Muscle of arm (tissue), 12 donors: ENCODE data around the gene LENG1. TPM values are rescaled to one million over a fixed set of nuclear protein-coding genes. Genes with fewer than 3 reads are reported as not detected.

Experiments used
- DNase-seq: peaks from one replicate; pipeline ENCODE4 v3.0.0-alpha.2; 2013
- polyA plus RNA-seq, 12 donors: library from polyadenylated mRNA; unstranded; fragments of 120-200 nt; gene quantifications; one replicate each; pipeline ENCODE4 v1.2.1, GENCODE V29; 2013; ENCODE audit not compliant: insufficient read length in 12 of 12

Gene LENG1
- polyA plus RNA-seq, 12 donors: 6.1 to 11.9 (median 7.3) TPM; not detected in 1

DNA sequence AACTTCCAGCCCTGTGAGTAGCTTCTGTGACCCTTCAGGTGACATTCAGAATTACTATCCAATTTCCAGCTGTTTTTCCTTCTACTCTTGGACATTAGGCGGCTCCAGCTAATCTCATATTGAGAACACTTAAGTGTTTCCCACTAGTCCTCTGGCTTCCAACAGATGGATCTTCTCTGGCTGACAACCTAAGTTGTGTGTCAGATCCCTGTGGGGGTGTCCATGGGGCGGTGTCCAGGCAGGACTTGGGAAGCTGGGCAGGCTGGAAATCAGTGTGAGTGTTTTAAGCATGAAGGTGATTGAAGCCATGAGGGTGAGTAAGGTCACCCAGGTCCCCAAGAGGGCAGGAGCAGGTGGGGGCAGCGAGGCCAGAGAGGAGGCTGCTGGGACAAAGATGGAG, 11.8 kb downstream of the LENG1 start:
- DNase-seq: no peak

DNA sequence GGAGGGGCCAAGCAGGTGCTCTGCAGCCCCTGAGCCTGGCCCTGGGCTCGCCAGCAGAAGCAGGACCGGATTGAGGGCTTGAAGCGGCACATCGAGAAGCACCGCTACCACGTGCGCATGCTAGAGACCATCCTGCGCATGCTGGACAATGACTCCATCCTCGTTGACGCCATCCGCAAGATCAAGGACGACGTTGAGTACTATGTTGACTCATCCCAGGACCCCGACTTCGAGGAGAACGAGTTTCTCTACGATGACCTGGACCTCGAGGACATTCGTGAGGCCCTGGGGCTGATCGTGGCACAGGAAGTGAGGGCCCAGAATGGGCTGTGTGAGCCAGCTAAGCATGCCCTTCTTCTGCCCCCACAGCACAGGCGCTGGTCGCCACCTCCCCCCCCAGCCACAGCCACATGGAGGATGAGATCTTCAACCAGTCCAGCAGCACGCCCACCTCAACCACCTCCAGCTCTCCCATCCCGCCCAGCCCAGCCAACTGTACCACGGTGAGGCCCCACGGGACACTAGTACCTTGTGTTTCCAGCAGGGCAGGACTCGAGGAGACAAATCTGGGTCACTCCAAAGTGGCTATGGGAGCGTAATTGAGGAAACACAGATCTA, 13.9 kb downstream of the LENG1 start:
- DNase-seq: no peak

DNA sequence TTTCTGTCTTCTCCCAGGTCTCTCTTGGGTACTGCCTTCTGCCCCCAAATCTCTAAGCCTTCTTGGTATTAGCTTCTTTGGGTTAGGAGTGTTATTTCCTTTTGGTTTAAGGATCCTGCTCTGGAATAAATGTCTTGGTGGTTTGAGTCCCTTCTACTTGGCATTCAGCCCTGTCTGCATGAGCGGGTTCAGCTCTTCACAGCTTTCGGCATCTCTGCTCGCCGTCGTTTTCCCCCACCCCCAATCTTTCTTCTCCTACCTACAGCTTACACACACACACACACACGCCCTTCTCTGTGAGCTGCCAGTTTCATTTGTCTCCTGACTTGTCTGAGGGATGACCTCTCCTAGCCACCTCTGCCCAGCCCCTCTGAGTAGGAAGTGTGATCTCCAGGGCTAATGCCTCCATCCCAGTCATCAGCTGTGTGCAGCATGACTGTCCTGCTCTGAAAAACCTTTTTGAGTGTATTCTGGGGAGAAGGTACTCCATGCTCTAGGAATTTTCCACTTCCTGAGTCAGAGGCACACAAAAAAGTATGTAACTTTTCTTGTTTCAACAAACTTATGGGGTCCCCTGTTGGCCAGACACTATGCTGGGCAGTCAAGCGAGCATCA, 17.2 kb downstream of the LENG1 start:
- DNase-seq: no peak

DNA sequence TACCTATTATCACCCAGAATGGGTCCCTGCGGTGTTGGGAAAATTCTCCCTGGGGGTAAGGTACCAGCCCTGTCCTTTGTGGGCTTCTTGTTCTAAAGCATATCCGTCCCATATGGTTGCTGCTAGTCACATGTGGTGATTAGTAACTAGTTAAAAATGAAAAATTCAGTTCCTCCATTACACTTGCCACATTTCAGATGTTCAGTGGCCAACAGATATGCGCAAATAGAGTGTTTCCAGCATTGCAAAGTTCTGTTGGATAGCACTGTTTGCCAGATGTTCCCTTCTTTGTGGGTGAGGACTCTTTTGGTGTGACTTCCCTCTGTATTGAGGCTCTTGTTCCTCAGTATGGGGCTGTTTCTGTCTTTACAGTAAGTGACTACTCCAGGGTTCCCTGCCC, 18.2 kb downstream of the LENG1 start:
- DNase-seq: no peak

DNA sequence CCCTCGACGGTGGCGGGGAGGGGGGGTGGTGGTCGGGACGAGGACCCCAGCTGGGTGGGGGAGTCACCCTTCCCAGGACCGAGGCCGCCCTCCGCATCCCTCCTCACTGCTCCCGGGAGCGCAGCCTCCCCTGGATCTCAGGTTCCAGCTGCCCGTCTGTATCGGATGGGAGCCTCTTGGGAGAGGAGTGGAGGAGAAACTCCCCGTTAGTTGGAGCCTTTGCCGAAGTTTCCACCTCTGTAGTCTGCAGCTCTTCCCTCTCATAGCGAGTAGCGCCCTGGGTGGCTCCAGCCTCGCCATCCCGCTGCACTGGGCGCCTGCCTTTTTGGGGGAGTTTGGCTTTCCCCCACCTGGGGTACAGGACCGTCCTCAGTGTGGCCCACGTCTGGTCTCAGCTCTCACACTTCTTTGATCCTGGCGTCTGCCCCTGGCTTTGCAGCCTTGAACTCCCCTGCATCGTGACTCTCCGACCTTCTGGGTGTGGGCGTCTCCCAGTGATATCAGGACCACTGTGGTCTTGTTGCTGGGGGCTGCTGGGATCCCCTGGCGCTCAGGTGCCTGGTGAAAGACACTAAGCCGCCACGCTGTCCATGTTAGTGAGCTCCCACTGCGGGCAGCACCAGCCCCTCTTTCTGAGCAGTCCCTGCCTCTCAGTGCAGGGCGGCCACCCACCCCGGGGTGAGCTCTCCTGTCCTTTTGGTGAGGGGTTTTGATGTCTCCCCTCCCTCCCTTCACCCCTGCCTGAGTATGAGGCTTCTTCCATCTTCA, 20.8 kb downstream of the LENG1 start:
- no peak for DNase-seq

DNA sequence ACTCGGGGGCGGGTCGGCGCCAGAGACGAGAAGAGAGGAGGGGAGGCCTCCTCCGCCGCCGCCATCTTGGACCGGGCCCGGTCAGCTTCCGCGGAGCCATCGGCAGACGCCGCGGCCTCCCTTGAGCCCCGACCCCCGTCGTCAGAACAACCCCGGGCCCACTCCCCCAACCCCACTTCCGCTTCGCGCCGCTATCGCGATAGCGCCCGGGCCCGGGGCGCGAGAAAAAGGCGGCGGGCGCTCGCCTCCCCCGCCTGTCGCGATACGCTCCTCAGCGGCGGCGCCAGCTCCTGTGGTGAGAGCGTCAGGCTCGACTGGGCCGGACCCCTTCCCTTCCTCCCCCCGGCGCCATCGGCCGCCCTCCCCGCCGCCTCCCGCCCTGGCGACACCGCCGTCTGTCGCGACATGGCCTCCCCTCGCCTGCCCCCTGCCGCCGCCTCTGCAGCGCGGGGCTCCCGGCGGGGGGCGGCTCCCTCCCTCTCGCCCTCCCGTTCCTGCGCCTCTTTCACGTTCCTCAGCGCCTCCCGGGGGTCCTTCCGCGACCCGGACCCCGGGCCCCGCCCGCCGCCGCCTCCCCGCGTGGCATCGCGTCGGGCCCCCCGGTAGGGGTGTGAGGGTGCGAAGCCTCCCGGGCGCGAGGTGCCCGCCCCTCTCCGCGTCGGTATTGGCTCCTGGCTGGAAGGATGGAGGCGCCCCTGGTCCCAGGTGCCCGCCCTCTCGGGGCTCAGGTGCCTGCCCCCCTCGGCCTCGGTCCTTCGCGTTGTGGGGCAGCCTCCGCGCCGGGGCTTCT, 21.6 kb downstream of the LENG1 start, which contains the start of gene CNOT3:
CNOT3 (plus strand) TSS at position 64 of the 790 bp plus-strand sequence. CDS start 5,217 bp downstream, outside the sequence.
- DNase-seq: no peak

DNA sequence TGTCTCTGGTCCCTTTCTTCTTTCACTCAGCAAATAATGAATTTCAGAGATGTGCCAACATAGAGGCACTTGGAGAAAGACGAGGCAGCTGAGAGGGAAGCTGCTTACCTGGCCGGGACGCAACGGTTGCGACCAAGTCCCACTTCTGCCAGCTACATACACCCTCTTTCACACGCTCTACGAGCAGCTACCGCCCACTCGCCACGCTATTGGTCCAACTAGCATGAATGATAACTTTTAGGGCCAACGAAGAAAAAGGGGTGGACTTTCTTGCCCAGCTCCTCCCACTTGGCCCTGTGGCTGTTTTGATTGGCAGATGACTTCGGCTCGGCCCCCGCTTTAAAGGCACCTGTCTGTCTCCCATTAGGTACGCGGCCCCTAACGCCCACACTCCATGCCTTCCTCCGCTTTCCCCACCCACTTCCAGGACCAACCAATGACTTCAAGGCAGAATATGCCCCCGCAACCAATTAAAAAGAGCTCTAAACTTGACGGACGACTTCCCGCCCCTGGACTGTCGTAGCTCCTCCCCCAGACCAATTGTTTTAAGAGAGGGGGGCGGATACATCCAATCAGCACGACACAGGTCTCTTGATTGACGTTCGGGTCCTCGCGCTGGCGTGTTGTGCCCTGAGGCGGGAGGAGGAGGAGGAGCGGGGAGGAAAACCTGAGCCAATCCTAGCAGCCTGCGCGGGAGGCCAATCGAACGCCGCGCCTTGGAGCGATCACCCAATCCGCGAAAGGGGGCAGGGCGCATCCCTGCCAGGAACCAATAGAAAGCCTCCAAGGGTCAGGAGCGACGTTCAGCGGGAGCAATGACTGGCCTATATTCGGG, 22.4 kb downstream of the LENG1 start:
- DNase-seq: peak; percentile 100

DNA sequence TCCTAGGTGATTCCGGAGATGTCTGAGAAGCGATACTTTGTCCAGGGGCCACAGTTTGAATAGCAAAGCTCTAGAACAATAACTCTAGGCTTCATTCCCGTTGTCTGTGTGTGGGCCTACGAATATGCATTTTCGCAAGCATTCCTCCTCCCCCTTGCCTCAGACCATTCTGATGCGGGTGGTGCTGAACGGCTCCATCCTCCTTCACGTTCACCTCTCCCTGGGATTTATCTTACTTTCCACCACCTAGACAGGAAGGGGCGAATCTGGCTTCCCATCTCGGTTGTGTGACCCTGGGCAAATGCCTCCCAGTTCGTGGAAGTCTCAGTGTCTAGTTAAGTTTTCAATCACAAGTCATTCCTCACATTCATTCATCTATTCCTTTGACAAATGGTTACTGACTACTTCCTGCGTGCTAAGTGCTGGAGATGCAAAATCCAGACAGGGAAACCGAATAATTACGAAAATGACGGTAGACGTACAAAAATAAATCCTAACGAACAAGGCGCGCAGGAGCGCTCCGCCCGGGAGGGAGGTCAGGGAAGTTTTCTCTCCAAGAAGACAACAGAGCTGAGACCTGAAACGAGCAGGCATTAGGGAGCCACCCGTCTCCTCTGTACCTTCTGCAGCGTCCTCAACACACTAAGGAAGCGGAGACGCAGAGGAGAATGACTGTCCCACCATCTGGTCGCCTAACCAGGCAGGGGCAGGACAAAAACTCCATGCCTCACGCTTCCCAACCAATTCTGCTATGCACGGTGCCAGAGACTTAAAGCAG, 23.2 kb downstream of the LENG1 start:
- DNase-seq: no peak

DNA sequence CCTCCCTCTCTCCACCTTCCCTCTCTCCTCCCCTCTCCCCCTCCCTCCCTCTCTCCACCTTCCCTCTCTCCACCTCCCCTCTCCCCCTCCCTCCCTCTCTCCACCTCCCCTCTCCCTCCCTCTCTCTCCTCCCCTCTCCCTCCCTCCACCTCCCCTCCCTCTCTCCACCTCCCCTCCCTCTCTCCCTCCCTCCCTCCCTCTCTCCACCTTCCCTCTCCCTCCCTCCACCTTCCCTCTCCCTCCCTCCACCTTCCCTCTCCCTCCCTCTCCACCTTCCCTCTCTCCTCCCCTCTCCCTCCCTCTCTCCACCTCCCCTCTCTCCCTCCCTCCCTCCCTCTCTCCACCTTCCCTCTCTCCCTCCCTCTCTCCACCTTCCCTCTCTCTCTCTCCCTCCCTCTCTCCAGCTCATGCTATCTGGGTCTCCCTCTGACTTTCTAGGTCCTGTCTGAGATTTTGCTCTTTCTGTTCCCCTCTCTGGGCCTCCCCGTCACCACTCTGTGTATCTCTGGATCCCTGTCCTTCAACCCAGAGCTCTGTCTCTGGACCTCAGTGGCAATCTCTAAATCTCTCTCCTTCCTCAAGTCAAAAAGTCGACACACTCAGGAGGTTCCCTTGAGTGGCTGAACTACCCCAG, 25.4 kb downstream of the LENG1 start:
- no peak for DNase-seq

DNA sequence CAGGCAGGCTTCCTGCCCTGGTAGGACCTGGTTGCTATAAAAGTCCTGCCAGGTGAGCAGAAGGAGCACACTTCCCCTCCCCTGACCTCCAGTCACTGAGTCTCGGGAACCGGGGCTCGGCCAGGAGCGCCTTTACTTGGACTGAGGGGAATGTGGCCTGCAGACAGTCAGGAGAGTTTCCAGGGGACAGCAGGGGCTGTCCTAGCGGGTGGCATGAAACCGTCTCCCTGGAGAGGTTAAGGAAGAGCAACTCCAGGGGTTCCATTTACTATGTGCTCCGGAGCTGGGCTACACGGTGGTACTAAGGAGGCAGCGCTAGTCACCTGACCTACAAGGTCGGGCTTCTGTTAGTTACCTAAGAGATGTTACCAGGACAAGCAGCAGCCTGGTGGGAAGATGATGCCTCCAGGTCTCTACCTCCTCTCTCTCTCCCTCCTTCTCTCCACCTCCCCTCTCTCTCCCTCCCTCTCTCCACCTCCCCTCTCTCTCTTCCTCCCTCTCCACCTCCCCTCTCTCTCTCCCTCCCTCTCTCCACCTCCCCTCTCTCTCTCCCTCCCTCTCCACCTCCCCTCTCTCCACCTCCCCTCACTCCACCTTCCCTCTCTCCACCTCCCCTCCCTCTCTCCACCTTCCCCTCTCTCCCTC, 26.1 kb downstream of the LENG1 start:
- peak; percentile 45 for DNase-seq

DNA sequence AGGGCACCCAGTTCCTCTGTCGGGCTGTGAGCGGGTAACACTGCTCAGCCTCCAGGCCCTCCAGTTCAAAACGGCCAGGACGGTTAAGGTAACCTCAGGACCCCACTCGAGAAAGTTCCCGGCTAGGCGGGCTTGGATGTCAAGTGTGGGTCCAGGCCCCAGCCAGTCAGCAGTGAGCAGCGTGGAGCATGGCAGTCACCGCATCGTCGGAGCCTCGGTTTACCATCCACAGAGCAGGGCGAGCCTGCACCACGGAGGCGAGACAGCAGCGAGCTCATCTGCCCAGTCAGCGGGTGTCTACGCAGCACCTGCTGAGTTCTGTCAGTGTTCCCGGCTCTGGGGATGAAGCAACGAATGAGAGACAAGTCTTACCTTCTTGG, 29.9 kb downstream of the LENG1 start:
- no peak for DNase-seq

DNA sequence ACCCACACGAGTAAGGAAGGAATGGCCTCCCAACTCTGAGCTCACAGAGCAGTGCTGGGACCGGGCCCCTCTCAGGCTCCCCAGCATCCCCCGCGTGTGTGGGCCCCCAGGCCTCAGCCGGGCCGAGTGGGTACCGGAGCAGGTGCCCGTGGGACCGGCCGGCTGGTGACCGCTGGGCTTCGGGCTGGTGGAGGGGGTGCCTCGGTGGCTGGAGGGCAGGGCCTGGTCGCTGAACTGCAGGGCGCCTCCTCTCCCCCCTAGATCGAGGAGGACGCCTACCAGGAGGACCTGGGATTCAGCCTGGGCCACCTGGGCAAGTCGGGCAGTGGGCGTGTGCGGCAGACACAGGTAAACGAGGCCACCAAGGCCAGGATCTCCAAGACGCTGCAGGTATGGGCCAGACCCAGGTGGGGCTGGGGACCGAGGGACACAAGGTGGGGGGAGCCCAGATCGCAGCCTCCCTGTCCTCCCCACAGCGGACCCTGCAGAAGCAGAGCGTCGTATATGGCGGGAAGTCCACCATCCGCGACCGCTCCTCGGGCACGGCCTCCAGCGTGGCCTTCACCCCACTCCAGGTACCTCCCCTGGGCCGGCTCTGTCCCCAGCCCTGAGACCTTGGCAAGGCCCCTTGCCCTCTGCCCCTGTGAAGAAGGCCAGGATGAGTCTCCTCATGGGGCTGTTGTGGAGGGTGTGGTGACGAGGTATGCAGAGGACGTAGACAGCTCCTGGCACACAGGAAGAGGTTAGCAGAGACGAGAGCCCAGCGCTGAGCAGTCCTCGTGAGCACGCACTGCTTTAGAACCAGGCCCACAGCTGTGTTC, 30.5 kb downstream of the LENG1 start:
- DNase-seq: no peak

DNA sequence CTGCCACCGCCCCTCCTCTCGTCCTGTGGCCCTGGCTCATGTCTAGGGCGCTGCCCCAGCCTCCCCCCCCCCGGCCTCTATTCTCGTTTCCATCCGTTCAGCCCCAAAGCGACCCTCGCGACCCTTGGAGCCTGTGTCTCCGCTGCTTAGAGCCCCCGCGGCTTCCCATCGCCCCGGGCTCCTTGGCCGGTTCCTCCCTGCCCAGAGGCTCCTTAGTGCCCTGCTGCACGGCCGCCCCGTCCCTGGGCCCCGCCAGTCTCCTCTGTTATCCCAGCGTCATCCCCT, 31.1 kb downstream of the LENG1 start:
- DNase-seq: no peak

DNA sequence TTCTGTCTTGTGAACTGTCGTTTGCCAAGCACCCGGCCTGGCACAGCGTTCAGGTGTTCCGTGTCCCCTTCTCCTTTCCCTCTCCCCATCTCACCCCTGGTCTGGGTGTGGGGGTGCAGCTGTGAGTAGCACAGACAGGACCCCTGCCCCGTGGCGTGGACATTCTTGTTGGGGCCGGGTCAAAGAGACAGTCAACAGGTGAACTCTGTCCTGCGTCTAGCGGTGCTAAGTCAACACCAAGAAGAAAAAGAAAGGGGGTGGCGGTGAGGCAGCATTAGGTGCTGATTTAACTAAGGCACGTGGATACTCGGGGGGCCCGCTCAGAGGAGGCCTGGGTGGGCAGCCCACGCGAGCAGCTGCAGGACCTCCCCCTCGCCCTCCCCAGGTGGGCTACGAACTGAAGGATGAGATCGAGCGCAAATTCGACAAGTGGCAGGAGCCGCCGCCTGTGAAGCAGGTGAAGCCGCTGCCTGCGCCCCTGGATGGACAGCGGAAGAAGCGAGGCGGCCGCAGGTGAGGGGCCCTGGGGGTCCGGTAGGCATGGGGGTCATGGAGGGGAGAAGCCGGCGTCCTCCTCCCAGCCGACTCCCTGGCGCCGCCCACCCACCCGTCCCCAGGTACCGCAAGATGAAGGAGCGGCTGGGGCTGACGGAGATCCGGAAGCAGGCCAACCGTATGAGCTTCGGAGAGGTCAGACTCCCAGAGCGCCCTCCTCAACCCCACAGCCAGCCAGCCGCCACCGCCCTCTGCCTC, 31.7 kb downstream of the LENG1 start:
- no peak for DNase-seq

DNA sequence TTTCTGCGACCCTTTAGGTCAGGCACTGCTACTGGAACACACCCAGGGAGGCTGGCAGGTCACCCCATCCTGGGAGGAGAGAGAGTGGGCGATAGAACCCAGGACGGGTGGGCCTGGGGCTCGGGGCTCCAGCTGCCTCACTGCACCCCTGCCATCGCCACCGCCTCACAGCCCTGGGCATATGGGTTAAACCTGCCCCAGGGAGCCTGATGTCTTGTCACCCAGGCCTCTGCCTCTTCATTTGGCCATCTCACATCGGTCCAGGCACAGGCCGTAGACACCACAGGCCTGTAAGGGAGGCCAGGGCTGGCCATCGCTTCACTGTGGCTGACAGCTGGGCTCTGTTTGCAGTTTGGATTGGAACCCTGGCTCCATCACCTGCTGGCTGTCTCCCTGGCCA, 33.8 kb downstream of the LENG1 start:
- no peak for DNase-seq

DNA sequence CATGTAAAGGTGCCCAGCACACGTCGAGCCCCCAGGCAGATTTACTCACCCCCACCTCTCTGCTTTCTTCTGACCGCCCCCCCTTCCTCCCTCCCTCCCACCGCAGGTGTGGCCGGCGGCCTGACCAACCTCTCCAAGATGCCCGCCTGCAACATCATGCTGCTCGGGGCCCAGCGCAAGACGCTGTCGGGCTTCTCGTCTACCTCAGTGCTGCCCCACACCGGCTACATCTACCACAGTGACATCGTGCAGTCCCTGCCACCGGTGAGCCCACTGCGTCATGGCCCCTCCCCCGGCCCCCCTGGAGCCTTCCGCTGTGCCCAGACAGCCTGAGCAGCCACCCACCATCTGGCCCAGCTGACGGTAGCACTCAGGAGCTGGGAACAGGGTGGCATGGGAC, 35.1 kb downstream of the LENG1 start:
- no peak for DNase-seq

DNA sequence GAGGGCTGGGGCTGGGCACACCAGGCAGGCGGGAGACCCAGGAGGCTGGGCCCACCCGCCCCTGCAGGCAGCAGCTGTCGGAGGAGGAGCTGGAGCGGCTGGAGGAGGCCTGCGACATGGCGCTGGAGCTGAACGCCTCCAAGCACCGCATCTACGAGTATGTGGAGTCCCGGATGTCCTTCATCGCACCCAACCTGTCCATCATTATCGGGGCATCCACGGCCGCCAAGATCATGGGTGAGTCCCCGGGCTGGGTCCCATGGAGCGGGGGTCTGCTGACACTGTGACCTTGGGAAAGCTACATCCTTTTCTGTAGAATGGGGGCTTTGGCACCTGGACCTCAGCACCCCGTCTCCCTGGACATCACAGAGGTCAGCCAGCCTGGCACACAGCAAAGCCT, 35.8 kb downstream of the LENG1 start:
- no peak for DNase-seq

DNA sequence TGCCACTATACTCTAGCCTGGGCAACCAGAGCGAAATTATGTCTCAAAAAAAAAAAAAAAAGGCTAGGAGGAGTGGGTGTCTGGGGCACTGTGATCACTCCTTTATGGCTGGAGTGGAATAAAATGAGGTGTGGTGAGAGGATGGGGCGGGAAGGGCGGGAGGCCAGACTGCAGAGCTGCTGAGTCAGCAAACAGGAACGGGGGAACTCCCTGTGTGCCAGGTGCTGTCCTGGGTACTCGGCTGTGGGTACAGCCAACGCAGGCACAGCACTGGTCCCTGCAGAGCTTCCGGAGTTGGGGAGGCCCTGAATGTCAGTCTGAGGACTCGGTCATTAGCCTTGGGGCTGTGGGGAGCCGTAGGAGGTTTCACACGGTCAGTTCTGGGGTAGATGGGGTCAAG, 38.3 kb downstream of the LENG1 start:
- DNase-seq: no peak
